Endothelial cell of umbilical vein (primary cell): ENCODE measurements around the gene SPPL2C.

ENCODE experiments used
- POLR2AphosphoS5 ChIP-seq: IDR thresholded peaks from 2 replicates; pipeline ENCODE4 v1.6.1; 2012; ENCODE audit warnings: low read depth, mild to moderate bottlenecking, control low read depth, low read length, moderate library complexity; ENCODE audit not compliant: insufficient read depth
- TF ChIP-seq, protein P1 (sequence below), 2 donors: IDR thresholded peaks; 1 replicate in 1 of 2; 2 replicates in 1 of 2; pipeline ENCODE4 v1.5.1; 2011; ENCODE audit warnings: low read length in 2 of 2, mild to moderate bottlenecking in 2 of 2, moderate library complexity in 2 of 2, control low read depth in 1 of 2, inconsistent platforms in 1 of 2, low read depth in 1 of 2; ENCODE audit not compliant: insufficient read depth in 1 of 2; ENCODE audit errors: extremely low read depth in 1 of 2

DNA sequence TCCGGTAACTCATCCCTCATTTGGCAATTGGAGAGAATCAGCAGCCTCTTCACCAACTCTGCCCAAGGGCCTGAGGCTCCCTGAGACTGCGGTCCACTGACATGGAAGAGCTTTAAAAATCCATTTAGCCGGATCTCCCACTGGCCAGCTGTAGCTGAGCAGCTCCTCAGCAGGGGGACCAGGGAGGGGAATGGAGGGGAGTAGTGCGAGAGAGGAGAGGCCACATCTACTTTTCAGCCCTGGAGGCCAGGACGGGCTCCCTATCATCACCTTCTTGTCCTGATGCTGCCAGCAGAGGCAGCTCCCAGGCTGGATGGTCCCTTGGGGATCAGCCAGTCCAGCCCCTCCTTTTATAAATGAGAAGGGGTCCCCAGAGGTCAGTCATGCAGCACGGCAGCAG, 25.0 kb upstream of the SPPL2C start:
- TF ChIP-seq, protein P1, sequence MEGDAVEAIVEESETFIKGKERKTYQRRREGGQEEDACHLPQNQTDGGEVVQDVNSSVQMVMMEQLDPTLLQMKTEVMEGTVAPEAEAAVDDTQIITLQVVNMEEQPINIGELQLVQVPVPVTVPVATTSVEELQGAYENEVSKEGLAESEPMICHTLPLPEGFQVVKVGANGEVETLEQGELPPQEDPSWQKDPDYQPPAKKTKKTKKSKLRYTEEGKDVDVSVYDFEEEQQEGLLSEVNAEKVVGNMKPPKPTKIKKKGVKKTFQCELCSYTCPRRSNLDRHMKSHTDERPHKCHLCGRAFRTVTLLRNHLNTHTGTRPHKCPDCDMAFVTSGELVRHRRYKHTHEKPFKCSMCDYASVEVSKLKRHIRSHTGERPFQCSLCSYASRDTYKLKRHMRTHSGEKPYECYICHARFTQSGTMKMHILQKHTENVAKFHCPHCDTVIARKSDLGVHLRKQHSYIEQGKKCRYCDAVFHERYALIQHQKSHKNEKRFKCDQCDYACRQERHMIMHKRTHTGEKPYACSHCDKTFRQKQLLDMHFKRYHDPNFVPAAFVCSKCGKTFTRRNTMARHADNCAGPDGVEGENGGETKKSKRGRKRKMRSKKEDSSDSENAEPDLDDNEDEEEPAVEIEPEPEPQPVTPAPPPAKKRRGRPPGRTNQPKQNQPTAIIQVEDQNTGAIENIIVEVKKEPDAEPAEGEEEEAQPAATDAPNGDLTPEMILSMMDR (IDR thresholded peaks at IDR 0.05; ENCODE audit: extremely low read depth in 1 of 2, insufficient read depth in 1 of 2, low read depth in 1 of 2, low read length in 2 of 2) = no peak
- no peak for TF ChIP-seq POLR2AphosphoS5
